ENCODE measurements around the gene TTC34. TPM values are rescaled to one million over a fixed set of nuclear protein-coding genes. Genes with fewer than 3 reads are reported as not detected.

Gene TTC34
- total RNA-seq, 1 experiment from 2014 or later, result 1.3 TPM

- 0 out of 4 replicates have a peak, but pooled peaks cover 0 to 2% of the 10 kb centered on the region in 2 experiments for H3K4me1 ChIP-seq (ENCODE audit: control insufficient read depth in 1 of 2, insufficient read depth in 2 of 2, low read length in 2 of 2)
- H3K36me3 ChIP-seq (ENCODE audit: control insufficient read depth in 1 of 2, insufficient read depth in 2 of 2, low read length in 2 of 2), result no peaks in the 10 kb centered on the region
- no peak overlapping the region for H3K9ac ChIP-seq (ENCODE audit: low read length)
- H3K79me2 ChIP-seq (ENCODE audit: insufficient read depth, low read length), result no peaks in the 10 kb centered on the region
- intact Hi-C loops (cut with micrococcal nuclease), result no loop called here
- no peak overlapping the region for H3K27ac ChIP-seq (ENCODE audit: low read depth, low read length)
- no peaks in the 10 kb centered on the region for H4K20me1 ChIP-seq (ENCODE audit: insufficient read depth)
- no peak overlapping the region for H2AFZ ChIP-seq (ENCODE audit: low read depth, low read length, poor library complexity, severe bottlenecking)
- no peak for ATAC-seq
- no peak for DNase-seq (ENCODE audit: low read depth, low spot score)
- H3K9me3 ChIP-seq (ENCODE audit: control insufficient read depth in 1 of 2, insufficient read depth in 1 of 2, low read depth in 1 of 2, low read length in 2 of 2), result peaks cover 0 to 3% of the 10 kb centered on the region in 2 experiments; a peak in 1 of 4 replicates
- no peaks in the 10 kb centered on the region for H3K9me2 ChIP-seq (ENCODE audit: insufficient read depth)
- no peak overlapping the region for H3K4me2 ChIP-seq (ENCODE audit: low read length)
- no peak overlapping the region for H3K4me3 ChIP-seq (replicated peaks in 1 of 2; ENCODE audit: low read depth in 1 of 2, low read length in 2 of 2)
- ChIA-PET RAD21 (ENCODE audit: low non-redundant PET in 1 of 2, low total read pairs in 2 of 2, uncharacterized antibody in 2 of 2, unreplicated experiment in 2 of 2) (no interaction called here), CTCF (interaction anchor here (2.2 kb wide), 1 partner anchor 96 kb away, joined by 5 read pairs; no protein-coding TSS in a partner anchor), POLR2A (no interaction called here)
- H3K27me3 ChIP-seq (ENCODE audit: insufficient read depth, low read length), result no peaks in the 10 kb centered on the region
- TF ChIP-seq CTCF (IDR thresholded peaks at IDR 0.05 in 2 of 3, conservative IDR thresholded peaks at IDR 0.05 in 1 of 3; ENCODE audit: borderline replicate concordance in 1 of 3, insufficient read depth in 1 of 3, low read depth in 2 of 3, low read length in 2 of 3) (no peak), RAD21 (IDR thresholded peaks at IDR 0.05; ENCODE audit: low read depth) (no peak), ZFX (IDR thresholded peaks at IDR 0.05) (no peak), EGR1 (IDR thresholded peaks at IDR 0.05; ENCODE audit: low read depth) (no peak), EZH2phosphoT487 (IDR thresholded peaks at IDR 0.05; ENCODE audit: borderline replicate concordance) (no peak), ZBTB33 (IDR thresholded peaks at IDR 0.05; ENCODE audit: extremely low read depth, insufficient replicate concordance, low read length) (no peak), EZH2 (IDR thresholded peaks at IDR 0.05) (no peak), CBX3 (IDR thresholded peaks at IDR 0.05; ENCODE audit: low read depth) (no peak), ELF1 (IDR thresholded peaks at IDR 0.05; ENCODE audit: borderline replicate concordance, low read depth) (no peak), JUND (IDR thresholded peaks at IDR 0.05) (no peak), YY1 (IDR thresholded peaks at IDR 0.05; ENCODE audit: extremely low read depth, insufficient replicate concordance, low read depth, low read length) (no peak), REST (IDR thresholded peaks at IDR 0.05; ENCODE audit: low read depth) (no peak), SRF (IDR thresholded peaks at IDR 0.05; ENCODE audit: low read depth) (no peak), SIN3A (IDR thresholded peaks at IDR 0.05; ENCODE audit: low read depth) (no peak), FOSL1 (IDR thresholded peaks at IDR 0.05; ENCODE audit: low read depth) (no peak), POLR2AphosphoS5 (IDR thresholded peaks at IDR 0.05; ENCODE audit: low read depth, low read length) (no peak), ZNF274 (IDR thresholded peaks at IDR 0.05; ENCODE audit: low read depth, low read length) (no peak)
- no TSS peak for BruUV-seq (replicated peaks)
These were observed 24.1 kb upstream of the TTC34 start for GRCh38 chr1:2825487-2826189.
